T-helper 22 cell (primary cell): ENCODE data around the gene NEB.

Experiments used
- DNase-seq: peaks from one replicate; pipeline ENCODE4 v3.0.0-alpha.2; 2020; ENCODE audit warnings: low read depth

The NEB gene

GRCh38 chr2:151733771-151734672 lies at the start of gene NEB:
Gene NEB (minus strand): TSS chr2:151734476. CDS start chr2:151733156, 1,320 bp downstream.
- no peak for DNase-seq

GRCh38 chr2:151783133-151783520 lies 48.9 kb upstream of the NEB start:
- no peak for DNase-seq

- DNase-seq: no peak
These were observed 48.3 kb upstream of the NEB start for GRCh38 chr2:151782378-151783132.

- DNase-seq: no peak
These were observed 47.4 kb upstream of the NEB start for GRCh38 chr2:151781642-151782041.

GRCh38 chr2:151780938-151781337 lies 46.7 kb upstream of the NEB start:
- DNase-seq: no peak

GRCh38 chr2:151777935-151778334 lies 43.7 kb upstream of the NEB start:
- DNase-seq: no peak

GRCh38 chr2:151777487-151777886 lies 43.2 kb upstream of the NEB start:
- DNase-seq: no peak

GRCh38 chr2:151776367-151776766 lies 42.1 kb upstream of the NEB start:
- DNase-seq: no peak

GRCh38 chr2:151775057-151775740 lies 40.9 kb upstream of the NEB start:
- DNase-seq: no peak

GRCh38 chr2:151774506-151774905 lies 40.2 kb upstream of the NEB start:
- no peak for DNase-seq

- no peak for DNase-seq
These were observed 37.5 kb upstream of the NEB start for GRCh38 chr2:151771599-151772358.

GRCh38 chr2:151770995-151771394 lies 36.7 kb upstream of the NEB start:
- DNase-seq: no peak

- DNase-seq: no peak
These were observed 35.3 kb upstream of the NEB start for GRCh38 chr2:151769606-151770005.

- no peak for DNase-seq
These were observed 33.3 kb upstream of the NEB start for GRCh38 chr2:151767536-151767935.

GRCh38 chr2:151766437-151767153 lies 32.3 kb upstream of the NEB start:
- DNase-seq: no peak

- no peak for DNase-seq
These were observed 31.6 kb upstream of the NEB start for GRCh38 chr2:151765760-151766410.

- DNase-seq: no peak
These were observed 28.4 kb upstream of the NEB start for GRCh38 chr2:151762694-151763093.

- no peak for DNase-seq
These were observed 27.4 kb upstream of the NEB start for GRCh38 chr2:151761687-151762086.

- DNase-seq: no peak
These were observed 26.9 kb upstream of the NEB start for GRCh38 chr2:151761193-151761592.

- DNase-seq: no peak
These were observed 25.9 kb upstream of the NEB start for GRCh38 chr2:151760139-151760650.
